K562 (cell line): Measurements from ENCODE around the gene ZNF316.

Source experiments
- NFE2L1 ChIP-seq: fragments of 450-650 bp; IDR thresholded peaks from 2 replicates; pipeline ENCODE4 v1.6.1; 2016; ENCODE audit warnings: missing genetic modification characterization, low read depth, mild to moderate bottlenecking, missing compliant biosample characterization, moderate library complexity, borderline replicate concordance
- TF ChIP-seq, protein P1 (sequence below), 3 experiments: IDR thresholded peaks in 2 of 3; conservative IDR thresholded peaks in 1 of 3; 2 replicates each; pipeline ENCODE4 v1.5.1; 2011 to 2012; ENCODE audit warnings: low read length in 3 of 3, mild to moderate bottlenecking in 3 of 3, control low read depth in 2 of 3, improper control_type of control experiment in 1 of 3, inconsistent platforms in 1 of 3, low read depth in 1 of 3, mixed read lengths in 1 of 3, moderate library complexity in 1 of 3; ENCODE audit not compliant: insufficient read depth in 2 of 3

- no peak for TF ChIP-seq NFE2L1 (tag)
- TF ChIP-seq, protein P1, sequence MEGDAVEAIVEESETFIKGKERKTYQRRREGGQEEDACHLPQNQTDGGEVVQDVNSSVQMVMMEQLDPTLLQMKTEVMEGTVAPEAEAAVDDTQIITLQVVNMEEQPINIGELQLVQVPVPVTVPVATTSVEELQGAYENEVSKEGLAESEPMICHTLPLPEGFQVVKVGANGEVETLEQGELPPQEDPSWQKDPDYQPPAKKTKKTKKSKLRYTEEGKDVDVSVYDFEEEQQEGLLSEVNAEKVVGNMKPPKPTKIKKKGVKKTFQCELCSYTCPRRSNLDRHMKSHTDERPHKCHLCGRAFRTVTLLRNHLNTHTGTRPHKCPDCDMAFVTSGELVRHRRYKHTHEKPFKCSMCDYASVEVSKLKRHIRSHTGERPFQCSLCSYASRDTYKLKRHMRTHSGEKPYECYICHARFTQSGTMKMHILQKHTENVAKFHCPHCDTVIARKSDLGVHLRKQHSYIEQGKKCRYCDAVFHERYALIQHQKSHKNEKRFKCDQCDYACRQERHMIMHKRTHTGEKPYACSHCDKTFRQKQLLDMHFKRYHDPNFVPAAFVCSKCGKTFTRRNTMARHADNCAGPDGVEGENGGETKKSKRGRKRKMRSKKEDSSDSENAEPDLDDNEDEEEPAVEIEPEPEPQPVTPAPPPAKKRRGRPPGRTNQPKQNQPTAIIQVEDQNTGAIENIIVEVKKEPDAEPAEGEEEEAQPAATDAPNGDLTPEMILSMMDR (IDR thresholded peaks at IDR 0.05 in 2 of 3, conservative IDR thresholded peaks at IDR 0.05 in 1 of 3; ENCODE audit: insufficient read depth in 2 of 3, low read depth in 1 of 3, low read length in 3 of 3): no peak
Observed at GRCh38 chr7:6647080-6647479, 10.0 kb downstream of the ZNF316 start.
